Ovary (tissue), 9 donors: Measurements from ENCODE around the gene SLBP. TPM values are rescaled to one million over a fixed set of nuclear protein-coding genes. Genes with fewer than 3 reads are reported as not detected.
A peak's percentile ranks its signal among the peaks of the same experiment; 100 is the strongest.

Experiments used
- DNase-seq, 5 donors: peaks; one replicate each; pipeline ENCODE4 v3.0.0-alpha.2; 2019 to 2020
- H3K27ac ChIP-seq, 2 donors: fragments of 200-600 bp; one replicate each; pipeline versions ENCODE4 v1.5.1 to v1.8.0; 2019 to 2022
- H3K27me3 ChIP-seq: fragments of 200-600 bp; one replicate; pipeline ENCODE4 v1.8.0; 2022
- H3K36me3 ChIP-seq: fragments of 200-600 bp; sonication (generic); one replicate; pipeline ENCODE4 v1.5.1; 2019
- H3K4me1 ChIP-seq: one replicate; pipeline ENCODE4 v1.8.1; 2013; ENCODE audit warnings: mild to moderate bottlenecking, moderate library complexity; ENCODE audit not compliant: insufficient read depth
- H3K4me3 ChIP-seq: fragments of 200-600 bp; sonication (generic); one replicate; pipeline ENCODE4 v1.5.1; 2017
- H3K9me3 ChIP-seq, 2 donors: fragments of 200-600 bp in 1 of 2; sonication (generic) in 1 of 2; one replicate each; pipeline versions ENCODE4 v1.5.1 to v1.8.1; 2013 to 2019; ENCODE audit warnings: mild to moderate bottlenecking in 1 of 2, moderate library complexity in 1 of 2
- EP300 ChIP-seq: sonication (generic); formaldehyde crosslinking; IDR thresholded peaks from one replicate; pipeline ENCODE4 v1.6.1; 2017; ENCODE audit warnings: antibody characterized with exemption
- POLR2A ChIP-seq: fragments of 450-650 bp; IDR thresholded peaks from one replicate; pipeline ENCODE4 v1.6.1; 2017; ENCODE audit warnings: antibody characterized with exemption, mild to moderate bottlenecking, moderate library complexity
- WGBS, 3 donors: extraction: QIAGEN DNeasy Blood & Tissue Kit in 1 of 3; methylation state at CpG; one replicate each; pipeline versions ENCODE4 v1.1.5 to v1.1.7; 2013 to 2017; 5-methylcytosine and 5-hydroxymethylcytosine counted together
- intact Hi-C, 4 donors: fragments of 100-400 bp; cut with DNase I; formaldehyde crosslinking; loops; one replicate each; pipeline versions ENCODE4 v1.11.0 to v1.15.1; 2022 to 2023
- polyA plus RNA-seq, 2 donors: library from polyadenylated mRNA; stranded (reverse); fragments of 200-250 nt in 1 of 2; fragments of 350-450 nt in 1 of 2; fragmentation: Illumina TruSeq in 1 of 2; extraction: RNeasy Lipid Tissue Mini Kit (QIAGEN cat#74804) in 1 of 2; gene quantifications; one replicate each; pipeline ENCODE4 v1.2.3, GENCODE V29; 2013 to 2014
- total RNA-seq, 7 donors: library from RNA; depleted of rRNA in 2 of 7; stranded (reverse); fragments of >200 nt in 2 of 7; fragmentation: NEBNext Ultra II Directional in 3 of 7; extraction: Animal tissue kit (Norgen Biotek cat#: 25700) in 3 of 7; gene quantifications; one replicate each; pipeline versions ENCODE4 v1.1.0 to v1.2.4, GENCODE V29; 2016 to 2023
- TF ChIP-seq, protein P1 (sequence below), 3 donors: fragments of 450-650 bp in 2 of 3; fragments of 200-600 bp in 1 of 3; IDR thresholded peaks; one replicate each; pipeline versions ENCODE4 v1.5.1 to v1.8.0; 2016 to 2022; ENCODE audit warnings: antibody characterized with exemption in 3 of 3, mild to moderate bottlenecking in 1 of 3
- donor health status: DM: no; HTN: no; CAD: no; lungs with moderate emphysema.
- donor health status: DM: no; HTN: no; CAD: no.
- donor health status: Bipolar disorder and iron deficiency.
- donor health status: DM: yes; HTN: yes; CAD: no.
- donor health status: DM: no; HTN: no; CAD: no.
- donor health status: DM: yes; HTN: yes; CAD: no.

The SLBP gene
- total and polyA plus RNA-seq, 9 donors: 30.9 to 64.8 (median 36.7) TPM

DNA sequence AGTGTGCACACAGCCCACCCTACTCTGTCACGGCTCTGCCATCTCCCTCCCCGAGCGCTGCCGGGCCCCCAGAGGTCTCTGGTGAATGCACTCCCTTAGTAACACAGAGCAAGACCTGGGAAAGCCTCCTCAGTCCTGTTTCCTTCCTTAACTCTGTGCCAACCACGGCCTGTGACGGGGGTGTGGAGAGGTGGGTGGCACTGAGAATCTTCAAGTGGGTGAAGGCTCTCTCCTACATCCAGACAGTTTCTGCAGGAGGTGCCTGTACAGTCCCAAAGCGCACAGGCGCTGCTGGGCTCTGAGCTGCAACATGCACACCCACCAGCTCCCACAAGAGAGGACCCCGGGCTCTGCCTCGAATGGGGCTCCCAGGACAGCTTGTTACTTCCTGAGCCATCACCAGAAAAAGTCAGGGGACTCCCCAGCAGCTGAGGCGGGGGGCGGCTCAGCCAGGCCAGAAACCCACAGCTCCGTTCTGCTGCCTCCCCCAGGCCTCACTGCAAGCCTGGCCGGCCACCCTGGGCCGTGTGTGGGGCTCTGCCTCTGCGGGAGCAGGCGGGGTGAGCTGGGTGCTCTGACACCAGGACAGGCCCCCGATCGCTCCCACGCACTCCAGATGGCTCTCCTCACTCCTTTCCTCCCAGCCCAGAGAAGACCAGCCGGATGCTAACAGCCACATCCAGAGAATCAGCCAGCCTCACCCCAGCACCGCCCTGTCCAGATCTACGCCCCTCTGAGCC is 57.7 kb downstream of the SLBP start:
- no peak overlapping the region for H3K4me3 ChIP-seq
- intact Hi-C loops: no loop called here
- 42 to 53% (median 52%) methylated on average over 23 of the region's 23 CpGs for WGBS, 3 donors
- DNase-seq: peak in 1 of 5 donors; percentile 65
- TF ChIP-seq EP300 (no peak), POLR2A (no peak)
- TF ChIP-seq, protein P1, sequence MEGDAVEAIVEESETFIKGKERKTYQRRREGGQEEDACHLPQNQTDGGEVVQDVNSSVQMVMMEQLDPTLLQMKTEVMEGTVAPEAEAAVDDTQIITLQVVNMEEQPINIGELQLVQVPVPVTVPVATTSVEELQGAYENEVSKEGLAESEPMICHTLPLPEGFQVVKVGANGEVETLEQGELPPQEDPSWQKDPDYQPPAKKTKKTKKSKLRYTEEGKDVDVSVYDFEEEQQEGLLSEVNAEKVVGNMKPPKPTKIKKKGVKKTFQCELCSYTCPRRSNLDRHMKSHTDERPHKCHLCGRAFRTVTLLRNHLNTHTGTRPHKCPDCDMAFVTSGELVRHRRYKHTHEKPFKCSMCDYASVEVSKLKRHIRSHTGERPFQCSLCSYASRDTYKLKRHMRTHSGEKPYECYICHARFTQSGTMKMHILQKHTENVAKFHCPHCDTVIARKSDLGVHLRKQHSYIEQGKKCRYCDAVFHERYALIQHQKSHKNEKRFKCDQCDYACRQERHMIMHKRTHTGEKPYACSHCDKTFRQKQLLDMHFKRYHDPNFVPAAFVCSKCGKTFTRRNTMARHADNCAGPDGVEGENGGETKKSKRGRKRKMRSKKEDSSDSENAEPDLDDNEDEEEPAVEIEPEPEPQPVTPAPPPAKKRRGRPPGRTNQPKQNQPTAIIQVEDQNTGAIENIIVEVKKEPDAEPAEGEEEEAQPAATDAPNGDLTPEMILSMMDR (IDR thresholded peaks at IDR 0.05): no peak
- no peak overlapping the region for H3K27ac ChIP-seq
- H3K4me1 ChIP-seq: no peaks in the 10 kb centered on the region
- no peaks in the 10 kb centered on the region for H3K9me3 ChIP-seq
- H3K27me3 ChIP-seq: no peaks in the 10 kb centered on the region
- H3K36me3 ChIP-seq: no peaks in the 10 kb centered on the region

DNA sequence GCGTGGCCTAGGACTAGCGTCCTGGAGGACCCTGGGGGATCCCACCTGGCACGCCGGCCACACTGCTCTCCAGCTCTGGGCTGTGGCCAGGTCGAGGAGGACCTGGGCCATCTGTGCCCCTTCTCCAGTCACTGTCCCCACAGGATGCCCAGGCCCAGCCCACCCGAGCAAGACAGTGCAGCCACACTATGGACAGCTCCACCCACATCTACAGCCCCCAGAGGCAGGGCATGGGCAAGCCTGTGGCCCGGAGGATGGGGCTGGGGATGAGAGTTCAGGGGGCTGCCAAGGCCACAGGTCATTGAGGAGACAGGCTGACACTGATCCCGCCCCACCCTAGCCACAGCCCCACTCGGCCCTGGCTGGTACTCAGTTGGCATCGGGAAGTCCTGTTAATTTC is 58.3 kb downstream of the SLBP start:
- no peak for DNase-seq

DNA sequence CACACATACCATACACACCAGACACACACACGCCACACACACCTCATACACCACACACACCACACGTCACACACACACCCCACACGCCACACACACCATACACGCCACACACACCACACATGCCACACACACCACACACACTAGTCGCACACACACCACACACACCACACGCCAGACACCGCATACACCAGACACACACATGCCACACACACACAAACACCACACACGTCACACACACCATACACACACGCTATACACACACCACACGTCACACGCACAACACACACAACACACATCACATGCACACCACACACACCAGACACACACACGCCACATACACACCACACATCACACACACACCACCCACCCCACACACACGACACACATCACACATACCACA is 60.0 kb downstream of the SLBP start:
- Histone ChIP-seq H3K9me3 (no peaks in the 10 kb centered on the region), H3K27ac (no peak overlapping the region), H3K4me1 (no peaks in the 10 kb centered on the region), H3K27me3 (no peaks in the 10 kb centered on the region), H3K36me3 (no peaks in the 10 kb centered on the region), H3K4me3 (no peak overlapping the region)
- no peak for DNase-seq
- no peak for TF ChIP-seq EP300
- TF ChIP-seq, protein P1 (IDR thresholded peaks at IDR 0.05): no peak
- TF ChIP-seq POLR2A: no peak
- intact Hi-C loops: no loop called here
- 94 to 98% (median 95%) methylated on average over 13 of the region's 13 CpGs for WGBS, 3 donors

More for the DNA sequence above, 58.3 kb downstream of the SLBP start:
- H3K4me1 ChIP-seq: no peaks in the 10 kb centered on the region
- H3K36me3 ChIP-seq: no peaks in the 10 kb centered on the region
- whole genome bisulfite sequencing, 3 donors: 86 to 89% (median 86%) methylated on average over 10 of the region's 10 CpGs
- no peak overlapping the region for H3K4me3 ChIP-seq
- intact Hi-C loops: no loop called here
- no peaks in the 10 kb centered on the region for H3K9me3 ChIP-seq
- TF ChIP-seq EP300 (no peak), POLR2A (no peak)
- TF ChIP-seq, protein P1 (IDR thresholded peaks at IDR 0.05): no peak
- H3K27me3 ChIP-seq: no peaks in the 10 kb centered on the region
- no peak overlapping the region for H3K27ac ChIP-seq

DNA sequence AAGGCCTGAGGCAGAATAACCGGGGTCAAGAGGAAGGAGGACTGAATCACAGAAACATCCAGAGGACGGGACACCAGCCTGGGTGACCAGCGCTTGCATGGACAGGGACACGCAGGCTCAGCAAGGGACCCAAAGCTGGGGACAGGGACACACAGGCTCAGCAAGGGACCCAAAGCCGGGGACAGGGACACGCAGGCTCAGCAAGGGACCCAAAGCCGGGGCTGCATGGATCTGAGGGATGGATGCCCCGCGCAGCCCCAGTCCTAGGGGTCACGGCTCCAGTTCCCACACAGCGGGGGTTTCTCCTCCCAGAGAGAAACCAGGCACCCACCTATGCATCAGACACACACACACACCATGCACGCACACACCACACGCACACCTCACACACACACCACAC is 60.5 kb downstream of the SLBP start:
- Histone ChIP-seq H3K27me3 (no peaks in the 10 kb centered on the region), H3K4me1 (no peaks in the 10 kb centered on the region), H3K9me3 (no peaks in the 10 kb centered on the region), H3K36me3 (no peaks in the 10 kb centered on the region), H3K27ac (no peak overlapping the region), H3K4me3 (no peak overlapping the region)
- DNase-seq: no peak
- WGBS, 3 donors: 89 to 99% (median 96%) methylated on average over 13 of the region's 13 CpGs
- intact Hi-C loops: no loop called here
- TF ChIP-seq EP300 (no peak), POLR2A (no peak)
- TF ChIP-seq, protein P1 (IDR thresholded peaks at IDR 0.05): no peak
